ENCODE data around the gene HIVEP1. TPM values are rescaled to one million over a fixed set of nuclear protein-coding genes. Genes with fewer than 3 reads are reported as not detected.

The HIVEP1 gene
- total and polyA plus RNA-seq, 2 donors from 2014 or later, result 3.6 to 30.4 TPM

Other genes starting within 250 kb of the HIVEP1 start
- 2.7 TPM for gene ADTRP, start 233.5 kb upstream of the HIVEP1 start, total RNA-seq
- 5.9 TPM for gene ADTRP, start 233.5 kb upstream of the HIVEP1 start, polyA plus RNA-seq (ENCODE audit: insufficient read depth, low read depth, low replicate concordance)